Osteocyte (in vitro differentiated cells): ENCODE data around the gene HTR3D. TPM values are rescaled to one million over a fixed set of nuclear protein-coding genes. Genes with fewer than 3 reads are reported as not detected.

Experiments used
- DNase-seq: peaks from one replicate; pipeline ENCODE4 v3.0.0; 2021; ENCODE audit warnings: mixed read lengths; ENCODE audit not compliant: unreplicated experiment; ENCODE audit errors: extremely low spot score
- H3K27ac Mint-ChIP-seq: one replicate; pipeline ENCODE4 v1.8.0; 2021; ENCODE audit warnings: mild to moderate bottlenecking, mixed read lengths; ENCODE audit not compliant: unreplicated experiment
- H3K27me3 Mint-ChIP-seq: one replicate; pipeline ENCODE4 v1.8.0; 2021; ENCODE audit warnings: mixed read lengths; ENCODE audit not compliant: unreplicated experiment
- H3K36me3 Mint-ChIP-seq: one replicate; pipeline ENCODE4 v1.8.0; 2021; ENCODE audit warnings: mixed read lengths; ENCODE audit not compliant: unreplicated experiment
- H3K4me1 Mint-ChIP-seq: one replicate; pipeline ENCODE4 v1.8.0; 2021; ENCODE audit warnings: mixed read lengths; ENCODE audit not compliant: unreplicated experiment
- H3K4me3 Mint-ChIP-seq: one replicate; pipeline ENCODE4 v1.8.0; 2021; ENCODE audit warnings: mild to moderate bottlenecking, moderate library complexity, mixed read lengths; ENCODE audit not compliant: unreplicated experiment
- H3K9me3 Mint-ChIP-seq: one replicate; pipeline ENCODE4 v1.8.0; 2021; ENCODE audit warnings: mixed read lengths; ENCODE audit not compliant: unreplicated experiment
- total RNA-seq: library from RNA; stranded (reverse); gene quantifications from 2 replicates; pipeline ENCODE4 v1.2.1, GENCODE V29; 2021
- TF ChIP-seq, protein P1 (sequence below): fragments of 200-600 bp; sonication (generic); IDR thresholded peaks from 2 replicates; pipeline ENCODE4 v1.5.0; 2021; ENCODE audit warnings: antibody characterized with exemption, mild to moderate bottlenecking, moderate library complexity

The HTR3D gene
- total RNA-seq, 1 donor from 2014 or later, result not detected

DNA sequence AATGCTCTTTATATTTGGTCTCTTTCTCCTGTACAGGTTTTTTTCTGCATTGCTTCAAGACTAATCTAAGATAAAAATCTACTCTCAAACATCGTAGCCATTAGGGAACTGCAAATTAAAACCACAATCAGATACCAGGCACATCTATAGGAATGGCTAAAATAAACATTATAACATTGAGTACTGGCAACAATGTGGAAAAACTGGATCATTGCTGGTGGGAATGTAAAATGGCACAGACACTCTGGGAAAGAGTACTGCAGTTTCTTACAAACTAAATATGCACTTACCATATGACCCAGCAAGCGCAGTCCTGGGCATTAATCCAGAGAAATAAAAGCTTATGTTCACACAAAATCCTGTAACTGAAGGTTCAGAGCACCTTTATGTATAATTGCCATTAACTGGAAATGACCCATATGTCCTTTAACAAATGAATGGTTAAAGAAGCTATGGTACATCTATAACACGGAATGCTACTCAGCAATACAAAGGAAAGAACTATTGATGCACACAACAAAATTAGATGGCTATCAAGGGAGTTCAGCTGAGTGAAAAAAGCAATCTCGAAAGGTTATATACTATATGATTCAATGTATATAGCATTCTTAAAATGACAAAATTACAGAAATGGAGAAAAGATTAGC, 20.2 kb upstream of the HTR3D start:
- no peaks in the 10 kb centered on the region for H3K9me3 Mint-ChIP-seq
- H3K4me1 Mint-ChIP-seq, result peaks cover 19% of the 10 kb centered on the region
- no peak overlapping the region for H3K27ac Mint-ChIP-seq
- DNase-seq, result no peak
- H3K4me3 Mint-ChIP-seq, result no peak overlapping the region
- TF ChIP-seq, protein P1, sequence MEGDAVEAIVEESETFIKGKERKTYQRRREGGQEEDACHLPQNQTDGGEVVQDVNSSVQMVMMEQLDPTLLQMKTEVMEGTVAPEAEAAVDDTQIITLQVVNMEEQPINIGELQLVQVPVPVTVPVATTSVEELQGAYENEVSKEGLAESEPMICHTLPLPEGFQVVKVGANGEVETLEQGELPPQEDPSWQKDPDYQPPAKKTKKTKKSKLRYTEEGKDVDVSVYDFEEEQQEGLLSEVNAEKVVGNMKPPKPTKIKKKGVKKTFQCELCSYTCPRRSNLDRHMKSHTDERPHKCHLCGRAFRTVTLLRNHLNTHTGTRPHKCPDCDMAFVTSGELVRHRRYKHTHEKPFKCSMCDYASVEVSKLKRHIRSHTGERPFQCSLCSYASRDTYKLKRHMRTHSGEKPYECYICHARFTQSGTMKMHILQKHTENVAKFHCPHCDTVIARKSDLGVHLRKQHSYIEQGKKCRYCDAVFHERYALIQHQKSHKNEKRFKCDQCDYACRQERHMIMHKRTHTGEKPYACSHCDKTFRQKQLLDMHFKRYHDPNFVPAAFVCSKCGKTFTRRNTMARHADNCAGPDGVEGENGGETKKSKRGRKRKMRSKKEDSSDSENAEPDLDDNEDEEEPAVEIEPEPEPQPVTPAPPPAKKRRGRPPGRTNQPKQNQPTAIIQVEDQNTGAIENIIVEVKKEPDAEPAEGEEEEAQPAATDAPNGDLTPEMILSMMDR, result no peak
- H3K36me3 Mint-ChIP-seq, result peaks cover 27% of the 10 kb centered on the region
- no peaks in the 10 kb centered on the region for H3K27me3 Mint-ChIP-seq

DNA sequence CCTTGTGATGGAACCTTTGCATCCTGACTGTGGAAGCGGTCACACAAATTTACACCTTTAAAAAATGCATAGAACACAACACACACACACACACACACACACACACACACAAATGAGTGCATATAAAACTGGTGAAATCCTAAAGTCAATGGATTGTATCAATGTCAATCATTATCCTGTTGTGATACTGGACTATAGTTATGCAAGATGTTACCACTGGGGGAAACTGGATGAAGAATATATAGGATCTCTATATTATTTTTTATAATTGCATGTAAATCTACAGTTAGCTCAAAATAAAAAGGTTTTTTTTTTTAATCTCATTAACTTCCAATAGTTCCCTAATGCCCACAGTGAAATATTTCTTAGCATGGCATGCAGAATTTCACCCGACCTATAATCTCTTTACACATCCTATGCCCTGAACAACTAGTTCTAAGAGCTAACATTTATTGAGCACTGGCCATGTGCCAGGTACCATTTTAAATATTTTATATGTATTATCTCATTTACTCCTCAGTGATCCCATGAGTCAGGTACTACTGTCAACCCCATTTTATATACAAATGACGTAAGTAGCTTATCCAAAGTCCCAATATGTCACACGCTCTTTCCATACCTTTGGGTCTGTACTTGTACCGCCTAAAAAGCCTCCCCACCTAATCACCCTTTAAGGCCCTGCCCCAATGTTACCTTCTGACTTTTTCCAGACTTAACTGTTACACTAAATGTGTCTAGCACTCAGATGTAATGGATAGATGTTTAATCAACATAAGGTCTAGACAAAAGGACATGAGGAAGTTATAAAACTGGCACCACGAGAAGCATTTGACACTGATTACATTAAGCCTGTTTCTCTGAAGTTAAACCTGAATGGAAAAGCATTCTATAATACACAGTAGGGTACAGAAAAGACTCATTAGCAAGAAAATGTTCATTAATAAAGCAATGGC, 19.3 kb upstream of the HTR3D start:
- Mint-ChIP-seq H3K36me3 (peaks cover 22% of the 10 kb centered on the region), H3K4me3 (no peak overlapping the region), H3K27ac (no peak overlapping the region), H3K9me3 (no peaks in the 10 kb centered on the region), H3K27me3 (no peaks in the 10 kb centered on the region), H3K4me1 (peaks cover 23% of the 10 kb centered on the region)
- DNase-seq, result no peak
- TF ChIP-seq, protein P1, result no peak

DNA sequence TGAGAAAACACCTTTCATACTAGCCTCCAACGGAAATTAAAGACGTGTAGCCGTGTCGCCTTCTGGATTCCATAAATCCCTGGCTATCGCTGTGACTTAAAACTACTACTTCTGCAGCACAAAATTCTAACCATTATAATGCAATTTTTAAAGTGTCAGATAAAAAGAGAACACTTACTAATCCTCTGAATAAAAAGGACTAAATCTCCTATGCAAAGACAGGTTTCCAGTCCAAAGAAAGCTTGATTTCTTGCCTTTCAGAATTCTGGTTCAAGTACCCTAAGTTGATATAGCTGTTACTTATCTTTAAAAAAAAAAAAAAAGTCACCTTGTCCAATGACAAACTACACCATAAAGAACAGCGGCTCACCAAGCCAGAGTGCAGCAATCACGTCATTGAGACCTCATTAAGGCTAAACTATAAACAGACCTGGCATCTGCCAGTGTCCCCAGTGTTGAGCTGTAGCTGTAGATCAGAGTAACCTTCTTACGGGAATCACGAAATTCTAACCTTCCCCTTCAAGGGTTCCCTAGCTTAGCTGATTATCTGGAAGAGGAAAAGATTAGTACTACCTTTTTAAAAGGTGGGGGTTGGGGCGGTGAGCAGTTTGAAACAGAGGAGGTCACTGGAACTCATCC, 16.0 kb upstream of the HTR3D start:
- Mint-ChIP-seq H3K27me3 (peaks cover 3% of the 10 kb centered on the region), H3K4me3 (no peak overlapping the region), H3K9me3 (no peaks in the 10 kb centered on the region), H3K27ac (no peak overlapping the region), H3K4me1 (peaks cover 29% of the 10 kb centered on the region), H3K36me3 (peaks cover 18% of the 10 kb centered on the region)
- TF ChIP-seq, protein P1, result no peak
- DNase-seq, result no peak

- Mint-ChIP-seq H3K4me1 (peaks cover 29% of the 10 kb centered on the region), H3K36me3 (peaks cover 13% of the 10 kb centered on the region), H3K27me3 (peaks cover 7% of the 10 kb centered on the region), H3K27ac (no peak overlapping the region), H3K9me3 (no peaks in the 10 kb centered on the region), H3K4me3 (peak overlapping the region; percentile 35)
- DNase-seq, result no peak
- TF ChIP-seq, protein P1, result no peak
Observed at GRCh38 chr3:184016169-184016570, 15.4 kb upstream of the HTR3D start.
